Cerebellar nuclear complex (tissue), 1 donor: Measurements from ENCODE around the gene PROZ.
A peak's percentile ranks its signal among the peaks of the same experiment; 100 is the strongest.

Source experiments
- DNase-seq, 2 experiments: peaks; one replicate each; lab custom pipeline; 2025; lab: John Stamatoyannopoulos, UW

The PROZ gene

DNA sequence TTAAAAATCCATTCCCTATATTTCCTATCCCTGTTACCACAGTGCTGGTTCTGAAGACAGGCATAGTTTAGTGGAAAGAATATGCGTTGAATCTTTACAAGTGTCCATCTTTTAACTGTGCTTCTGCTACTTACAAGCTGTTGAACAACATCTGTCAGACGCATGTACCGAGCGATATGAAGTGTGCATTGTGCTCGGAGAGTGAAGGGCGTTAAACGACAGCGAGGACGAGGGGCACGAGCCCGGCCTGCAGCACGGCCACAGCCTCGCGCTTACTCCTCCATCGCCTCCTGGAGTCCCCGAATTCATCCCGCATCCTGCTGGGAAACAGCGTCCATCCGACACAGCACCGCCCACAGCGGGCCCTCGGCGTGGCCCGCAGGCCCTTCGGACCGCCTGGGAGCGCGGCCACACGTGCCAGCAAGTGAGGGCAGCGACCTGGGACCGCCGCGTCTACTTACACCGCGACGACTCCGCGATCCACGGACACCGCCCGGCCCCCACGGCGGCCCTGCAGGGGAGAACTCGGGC lies 49.5 kb downstream of the PROZ start:
- DNase-seq, result no peak

DNA sequence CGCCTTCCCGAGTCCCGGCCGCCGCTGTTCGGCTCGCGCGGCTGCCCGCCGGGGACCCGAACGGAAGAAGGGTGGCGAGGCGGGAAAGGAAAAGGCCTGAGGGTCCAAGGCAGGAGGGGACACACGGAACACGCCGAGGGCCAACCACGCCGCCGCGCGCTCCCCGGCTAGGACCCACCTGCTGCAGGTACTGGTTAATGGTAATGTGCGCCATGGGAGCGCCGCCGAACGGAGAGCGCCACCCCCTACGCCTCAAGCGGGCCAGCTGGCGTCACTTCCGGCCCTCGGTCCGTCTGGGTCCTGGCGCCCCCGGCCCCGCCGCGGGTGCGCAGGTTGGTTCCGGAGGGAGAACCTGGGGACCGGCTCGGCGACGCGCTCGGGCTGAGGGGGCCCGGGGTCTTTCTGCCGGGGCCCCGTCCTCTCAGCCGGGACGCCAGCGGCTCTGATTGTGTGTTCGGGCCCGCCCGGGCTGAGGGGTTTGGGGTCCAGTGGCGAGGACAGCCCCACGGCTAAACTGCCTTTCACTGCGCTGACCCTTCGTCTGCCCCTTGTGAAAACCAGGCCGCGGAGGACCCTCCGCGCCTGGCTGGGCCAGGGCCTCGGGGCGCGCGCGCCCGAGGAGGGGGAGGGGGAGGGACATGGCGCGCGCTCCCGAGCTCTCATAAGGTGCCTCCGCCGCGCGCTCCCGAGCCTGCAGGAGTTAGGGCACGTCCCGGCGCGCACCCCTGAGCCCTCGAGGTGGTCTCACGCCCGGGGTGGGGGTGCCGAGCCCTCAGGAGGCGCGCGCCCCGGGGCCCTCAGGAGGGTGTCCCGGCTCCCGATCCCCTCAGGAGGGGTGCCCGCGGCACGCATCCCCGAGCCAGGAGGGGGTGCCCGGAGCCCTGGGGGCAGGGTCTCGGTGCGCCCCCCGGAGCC lies 50.2 kb downstream of the PROZ start, which contains the start of gene PCID2:
PCID2 (minus strand) TSS at position 249 of the 915 bp plus-strand sequence; CDS start at position 214, 35 bp downstream.
- DNase-seq, result peak; percentile 18 to 58

DNA sequence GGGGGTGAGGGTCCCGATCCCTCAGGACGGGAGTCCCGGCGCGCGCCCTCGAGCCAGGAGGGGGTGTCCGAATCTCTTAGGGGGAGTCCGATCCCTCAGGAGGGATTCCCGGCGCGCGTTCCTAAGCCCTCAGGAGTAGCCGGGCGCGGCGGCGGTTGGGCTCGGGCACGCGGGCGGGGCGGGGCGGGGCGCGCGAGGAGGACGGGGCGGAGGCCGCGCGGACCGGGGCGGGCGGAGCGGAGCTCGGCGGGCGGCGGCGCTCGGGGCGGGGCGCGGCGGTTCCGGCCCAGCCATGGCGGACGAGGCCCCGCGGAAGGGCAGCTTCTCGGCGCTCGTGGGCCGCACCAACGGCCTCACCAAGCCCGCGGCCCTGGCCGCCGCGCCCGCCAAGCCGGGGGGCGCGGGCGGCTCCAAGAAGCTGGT lies 50.9 kb downstream of the PROZ start, which contains the start of gene CUL4A:
CUL4A (plus strand) TSS at position 278 of the 423 bp plus-strand sequence; CDS start at position 293, 15 bp downstream.
- DNase-seq, result no peak

DNA sequence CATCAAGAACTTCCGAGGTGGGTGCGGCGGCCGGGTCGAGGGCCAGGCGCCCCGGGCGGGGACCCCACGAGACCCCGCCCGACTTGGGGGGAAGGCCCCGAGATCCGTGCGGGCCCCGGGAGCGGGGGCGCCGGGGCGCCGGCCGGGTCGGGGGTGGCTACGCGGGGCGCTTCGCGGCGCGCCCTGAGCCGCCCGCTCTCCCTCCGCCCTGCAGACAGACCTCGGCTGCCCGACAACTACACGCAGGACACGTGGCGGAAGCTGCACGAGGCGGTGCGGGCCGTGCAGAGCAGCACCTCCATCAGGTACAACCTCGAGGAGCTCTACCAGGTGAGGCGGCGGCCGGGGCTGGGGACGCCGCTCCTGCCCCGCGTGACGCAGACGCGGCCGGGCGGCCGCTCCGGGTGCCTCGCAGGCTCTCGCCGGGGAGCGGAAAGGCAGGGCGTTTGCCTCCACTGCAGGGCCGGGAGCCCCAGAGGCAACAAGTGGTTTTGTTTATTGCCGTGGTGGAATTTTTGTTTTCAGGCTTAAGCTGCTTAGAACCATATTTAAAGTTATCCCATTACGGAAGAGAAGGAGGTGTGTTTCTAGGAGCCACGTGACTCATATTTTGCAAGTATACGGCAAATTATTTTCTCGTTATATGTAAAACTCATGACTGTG lies 51.4 kb downstream of the PROZ start:
- no peak for DNase-seq

DNA sequence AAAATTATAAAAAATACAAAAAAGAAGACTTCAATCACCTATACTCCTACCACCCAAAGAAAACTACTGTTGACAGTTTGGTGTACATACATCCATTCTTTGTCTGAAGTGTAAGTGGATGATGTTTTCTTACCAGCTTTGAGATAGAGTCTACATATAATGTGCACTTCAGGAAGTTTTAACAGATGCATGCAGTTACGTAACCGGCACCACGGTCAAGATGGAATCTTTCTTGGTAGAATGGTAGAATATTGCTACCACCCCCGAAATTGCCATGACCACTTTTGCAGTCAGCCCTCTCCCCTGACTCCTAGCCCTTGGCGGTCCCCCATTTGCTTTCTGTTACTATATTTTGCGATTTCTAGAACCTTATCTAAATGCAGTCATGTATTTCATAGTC lies 52.4 kb downstream of the PROZ start:
- DNase-seq, result no peak

DNA sequence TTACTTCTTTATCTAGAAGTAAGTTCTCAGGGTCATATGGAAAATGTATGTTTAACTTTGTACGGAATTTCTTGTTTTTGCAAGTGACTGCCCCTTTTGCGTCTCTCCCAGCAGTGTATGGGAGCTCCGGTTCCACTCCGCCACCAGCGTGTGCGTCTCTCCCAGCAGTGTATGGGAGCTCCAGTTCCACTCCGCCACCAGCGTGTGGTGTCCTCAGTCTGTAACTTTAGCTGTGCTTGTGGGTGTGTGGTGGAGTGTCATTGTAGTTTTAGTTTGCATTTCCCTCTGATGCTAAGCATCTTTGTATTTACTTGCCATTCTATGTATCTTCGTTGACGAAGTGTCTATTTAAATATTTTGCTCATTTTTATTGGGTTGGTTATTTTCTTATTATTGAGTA lies 53.3 kb downstream of the PROZ start:
- no peak for DNase-seq

DNA sequence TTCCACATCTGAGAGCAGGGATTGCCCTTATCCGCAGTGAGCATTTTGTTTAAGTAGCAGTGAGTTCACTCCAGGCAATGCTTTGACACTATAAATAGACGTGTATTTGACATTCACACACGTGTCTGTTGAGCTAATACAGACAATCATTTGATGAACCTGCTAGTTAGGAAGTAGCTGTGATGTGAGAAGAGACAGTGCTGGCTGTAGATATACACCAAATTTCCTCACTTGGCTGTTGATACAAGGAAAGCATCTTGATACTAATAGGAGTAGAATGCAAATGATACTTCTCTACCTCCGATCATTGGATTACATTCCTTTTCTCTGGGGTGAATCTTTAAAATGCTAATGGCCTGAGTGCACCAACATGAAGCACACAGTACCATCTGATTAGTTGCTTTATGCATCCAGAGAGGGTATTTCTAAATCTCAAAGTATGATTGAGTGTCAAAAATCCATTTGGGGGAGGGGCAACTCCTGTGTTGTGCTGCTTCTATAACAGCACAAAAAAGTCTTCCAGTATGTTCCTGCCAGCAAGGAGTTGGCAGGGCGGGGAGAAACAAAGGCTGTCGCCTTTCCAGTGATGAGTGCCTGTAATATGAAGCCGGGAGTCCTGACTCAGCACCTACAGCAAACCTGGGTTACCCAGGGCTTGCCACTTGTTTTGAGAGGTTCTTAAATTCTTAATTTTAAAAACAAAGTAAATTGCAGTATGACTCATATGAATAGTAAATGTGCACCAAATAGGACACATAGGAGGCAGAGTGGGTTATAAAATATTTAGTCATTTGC lies 58.0 kb downstream of the PROZ start:
- DNase-seq, result no peak

DNA sequence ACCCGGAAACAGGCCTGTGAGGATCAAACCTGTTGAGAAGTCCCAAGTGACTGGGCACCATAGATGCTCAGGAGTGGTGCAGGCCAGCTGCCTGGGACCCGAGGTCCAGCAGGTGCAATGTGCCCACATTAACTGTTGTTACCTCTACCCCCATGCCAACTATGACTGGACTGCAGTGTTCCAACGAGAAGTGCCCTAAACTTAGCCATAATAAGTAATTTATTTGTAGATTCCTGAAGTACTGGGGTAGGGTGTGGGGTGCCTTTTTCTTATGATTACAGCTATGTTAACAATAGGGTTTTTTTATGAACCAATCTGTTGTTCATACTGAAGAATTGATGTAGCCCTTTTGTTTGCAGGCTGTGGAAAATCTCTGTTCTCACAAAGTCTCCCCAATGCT lies 60.1 kb downstream of the PROZ start:
- DNase-seq, result no peak

DNA sequence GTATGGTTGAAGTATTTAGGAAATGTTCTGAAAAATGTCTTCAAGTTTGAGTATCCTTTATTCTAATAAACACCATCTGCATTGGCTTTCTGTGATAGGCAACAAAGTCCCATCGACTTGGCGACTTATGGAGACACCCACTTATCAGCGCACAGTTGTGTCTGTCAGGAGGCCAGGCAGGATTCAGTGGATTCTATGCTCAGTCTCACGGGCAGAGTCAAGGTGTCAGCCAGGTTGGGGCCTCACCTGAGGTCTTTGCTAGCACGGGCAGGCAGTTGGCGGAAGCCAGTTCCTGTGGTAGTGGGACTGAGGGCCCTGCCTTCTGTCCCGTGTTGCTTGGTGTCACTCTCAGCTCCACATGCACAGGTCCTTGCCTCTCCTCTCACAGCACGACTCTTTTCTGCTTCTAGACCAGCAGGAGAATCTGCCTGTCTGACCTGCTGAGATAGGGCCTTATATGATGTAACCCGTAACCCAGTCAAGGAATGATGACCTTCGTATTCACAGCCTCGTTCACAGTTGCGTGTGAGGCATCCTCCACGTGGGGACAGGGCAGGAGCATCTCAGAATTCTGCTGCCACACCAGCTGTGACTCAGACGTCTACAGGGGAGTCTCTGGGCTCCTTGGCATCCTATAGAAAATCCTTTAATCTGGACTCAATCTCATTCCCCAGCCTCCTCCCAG lies 61.0 kb downstream of the PROZ start:
- no peak for DNase-seq

DNA sequence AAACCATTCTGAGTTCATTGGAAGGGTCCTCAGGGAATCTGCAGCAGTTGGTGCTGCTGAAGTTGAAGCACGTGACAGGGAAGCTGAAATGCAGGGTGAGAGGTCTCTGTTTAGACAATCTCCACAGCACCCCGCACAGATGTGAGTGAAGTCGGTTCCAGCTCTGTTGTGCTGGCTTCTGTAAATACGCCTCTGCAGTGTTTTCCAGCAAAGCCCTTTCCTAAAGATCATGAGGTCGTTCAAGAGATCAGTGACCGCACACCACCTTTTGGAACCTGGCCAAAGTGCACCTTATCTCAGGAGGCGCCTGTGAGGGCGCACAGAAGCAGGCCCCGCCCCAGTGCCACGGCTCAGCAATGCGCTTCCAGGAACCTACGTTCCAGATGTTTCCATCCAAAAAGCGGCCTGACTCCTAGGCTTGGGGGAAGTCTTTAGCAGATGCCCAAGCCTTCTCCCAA lies 61.7 kb downstream of the PROZ start:
- no peak for DNase-seq

DNA sequence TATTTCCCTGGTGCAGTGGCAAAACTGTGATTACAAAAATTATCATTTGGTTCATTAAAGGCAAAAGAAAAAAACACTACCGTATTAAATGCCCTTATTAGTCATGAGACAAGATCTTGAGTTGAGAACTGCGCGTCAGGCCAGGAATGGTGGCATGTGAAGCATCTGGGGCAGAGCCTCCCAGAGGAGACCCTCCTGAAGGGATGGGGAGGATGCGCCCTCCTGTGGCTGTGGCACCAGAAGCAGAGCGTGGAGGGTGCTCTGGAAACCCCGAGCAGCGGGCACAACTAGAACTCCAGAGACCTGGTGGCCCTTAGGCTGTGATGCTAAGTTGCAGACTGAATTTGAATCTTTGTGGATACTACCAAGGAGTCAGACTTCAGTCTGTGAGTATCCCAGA lies 62.4 kb downstream of the PROZ start:
- no peak for DNase-seq
